HEK293 (cell line): Measurements from ENCODE around the gene RASSF5.

Experiments used
- BCL11A ChIP-seq: fragments of 450-650 bp; formaldehyde crosslinking; IDR thresholded peaks from 2 replicates; pipeline ENCODE4 v1.5.1; 2016; ENCODE audit warnings: low read depth, missing biosample characterization, missing genetic modification characterization
- GLIS1 ChIP-seq: fragments of 450-650 bp; formaldehyde crosslinking; IDR thresholded peaks from 2 replicates; pipeline ENCODE4 v1.5.1; 2016; ENCODE audit warnings: missing biosample characterization, missing genetic modification characterization
- HOXD13 ChIP-seq: sonication (generic); formaldehyde crosslinking; IDR thresholded peaks from 2 replicates; pipeline ENCODE4 v1.8.0; 2022; ENCODE audit warnings: missing genetic modification reagents, borderline replicate concordance
- KLF16 ChIP-seq: fragments of 450-650 bp; formaldehyde crosslinking; IDR thresholded peaks from 2 replicates; pipeline ENCODE4 v1.5.1; 2017; ENCODE audit warnings: missing biosample characterization, missing genetic modification characterization
- MZF1 ChIP-seq: fragments of 450-650 bp; formaldehyde crosslinking; IDR thresholded peaks from 2 replicates; pipeline ENCODE4 v1.5.1; 2017; ENCODE audit warnings: missing biosample characterization, missing genetic modification characterization, borderline replicate concordance
- PRDM10 ChIP-seq: fragments of 450-650 bp; formaldehyde crosslinking; IDR thresholded peaks from 2 replicates; pipeline ENCODE4 v1.5.1; 2016; ENCODE audit warnings: missing biosample characterization, missing genetic modification characterization
- ZNF184 ChIP-seq: fragments of 450-650 bp; IDR thresholded peaks from 2 replicates; pipeline ENCODE4 v1.5.1; 2018; ENCODE audit warnings: missing biosample characterization, mild to moderate bottlenecking, missing genetic modification characterization
- ZNF223 ChIP-seq: fragments of 450-650 bp; formaldehyde crosslinking; IDR thresholded peaks from 2 replicates; pipeline ENCODE4 v1.5.1; 2016; ENCODE audit warnings: missing biosample characterization, missing genetic modification characterization
- ZNF501 ChIP-seq: fragments of 450-650 bp; formaldehyde crosslinking; IDR thresholded peaks from 2 replicates; pipeline ENCODE4 v1.5.1; 2016; ENCODE audit warnings: missing biosample characterization, missing genetic modification characterization
- ZNF521 ChIP-seq: fragments of 450-650 bp; formaldehyde crosslinking; IDR thresholded peaks from 2 replicates; pipeline ENCODE4 v1.5.1; 2017; ENCODE audit warnings: missing biosample characterization, mild to moderate bottlenecking, missing genetic modification characterization
- ZNF530 ChIP-seq: fragments of 450-650 bp; formaldehyde crosslinking; IDR thresholded peaks from 2 replicates; pipeline ENCODE4 v1.5.1; 2016; ENCODE audit warnings: low read depth, missing biosample characterization, missing genetic modification characterization
- ZNF555 ChIP-seq: fragments of 450-650 bp; formaldehyde crosslinking; conservative IDR thresholded peaks from 2 replicates; pipeline ENCODE4 v1.5.1; 2017; ENCODE audit warnings: missing biosample characterization, mild to moderate bottlenecking, missing genetic modification characterization, inconsistent platforms
- ZNF830 ChIP-seq: fragments of 450-650 bp; IDR thresholded peaks from 2 replicates; pipeline ENCODE4 v1.5.0; 2018; ENCODE audit warnings: missing biosample characterization, missing genetic modification characterization, low read depth, mild to moderate bottlenecking, moderate library complexity
- TF ChIP-seq, protein P1 (sequence below): fragments of 450-650 bp; formaldehyde crosslinking; IDR thresholded peaks from 2 replicates; pipeline ENCODE4 v1.5.1; 2016; ENCODE audit warnings: missing biosample characterization, missing genetic modification characterization

DNA sequence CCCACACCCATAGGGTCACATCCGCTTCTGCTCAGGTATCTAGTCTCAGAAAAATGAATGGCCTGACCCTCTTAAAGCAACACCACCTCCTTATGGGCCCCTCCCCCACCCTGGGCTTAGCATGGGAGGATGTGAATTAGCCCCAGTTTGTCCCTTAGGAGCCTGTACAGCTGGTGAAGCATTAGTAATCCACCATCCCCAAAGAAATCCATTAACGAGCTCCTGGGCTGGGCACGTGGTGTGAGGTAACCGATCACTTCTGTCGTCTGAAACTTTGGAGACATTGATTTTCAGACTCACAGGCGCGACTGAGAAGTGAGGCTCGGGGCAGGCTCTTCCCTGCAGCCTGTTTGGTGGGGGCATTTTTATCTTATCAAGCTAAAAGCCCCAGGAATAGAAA lies 10.5 kb downstream of the RASSF5 start:
- TF ChIP-seq ZNF530 = no peak
- TF ChIP-seq ZNF223 (tag by site-specific recombination) = no peak
- no peak for TF ChIP-seq ZNF501 (tag by site-specific recombination)
- TF ChIP-seq, protein P1, sequence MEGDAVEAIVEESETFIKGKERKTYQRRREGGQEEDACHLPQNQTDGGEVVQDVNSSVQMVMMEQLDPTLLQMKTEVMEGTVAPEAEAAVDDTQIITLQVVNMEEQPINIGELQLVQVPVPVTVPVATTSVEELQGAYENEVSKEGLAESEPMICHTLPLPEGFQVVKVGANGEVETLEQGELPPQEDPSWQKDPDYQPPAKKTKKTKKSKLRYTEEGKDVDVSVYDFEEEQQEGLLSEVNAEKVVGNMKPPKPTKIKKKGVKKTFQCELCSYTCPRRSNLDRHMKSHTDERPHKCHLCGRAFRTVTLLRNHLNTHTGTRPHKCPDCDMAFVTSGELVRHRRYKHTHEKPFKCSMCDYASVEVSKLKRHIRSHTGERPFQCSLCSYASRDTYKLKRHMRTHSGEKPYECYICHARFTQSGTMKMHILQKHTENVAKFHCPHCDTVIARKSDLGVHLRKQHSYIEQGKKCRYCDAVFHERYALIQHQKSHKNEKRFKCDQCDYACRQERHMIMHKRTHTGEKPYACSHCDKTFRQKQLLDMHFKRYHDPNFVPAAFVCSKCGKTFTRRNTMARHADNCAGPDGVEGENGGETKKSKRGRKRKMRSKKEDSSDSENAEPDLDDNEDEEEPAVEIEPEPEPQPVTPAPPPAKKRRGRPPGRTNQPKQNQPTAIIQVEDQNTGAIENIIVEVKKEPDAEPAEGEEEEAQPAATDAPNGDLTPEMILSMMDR (tag by site-specific recombination) = no peak
- TF ChIP-seq ZNF555 (tag by site-specific recombination) = no peak
- no peak for TF ChIP-seq ZNF521 (tag by site-specific recombination)
- TF ChIP-seq ZNF830 (tag by site-specific recombination) = no peak
- TF ChIP-seq PRDM10 (tag by site-specific recombination) = no peak
- no peak for TF ChIP-seq BCL11A (tag by site-specific recombination)
- no peak for TF ChIP-seq MZF1 (tag by site-specific recombination)
- TF ChIP-seq HOXD13 (CRISPR knock-in tag) = no peak
- TF ChIP-seq KLF16 (tag by site-specific recombination) = no peak
- TF ChIP-seq ZNF184 (tag by site-specific recombination) = no peak
- TF ChIP-seq GLIS1 (tag by site-specific recombination) = no peak
